IPS DF 19.7 (cell line): ENCODE results near the gene CORO2B.
"Not testable (repeated sequence)": the region's sequence is repeated elsewhere in the genome, so short reads cannot be mapped to it uniquely, and the experiment has no call there.

Experiments
- DNase-seq: peaks from one replicate; pipeline ENCODE4 v3.0.0-alpha.2; 2013; ENCODE audit warnings: low read depth, low spot score

CORO2B gene

DNA sequence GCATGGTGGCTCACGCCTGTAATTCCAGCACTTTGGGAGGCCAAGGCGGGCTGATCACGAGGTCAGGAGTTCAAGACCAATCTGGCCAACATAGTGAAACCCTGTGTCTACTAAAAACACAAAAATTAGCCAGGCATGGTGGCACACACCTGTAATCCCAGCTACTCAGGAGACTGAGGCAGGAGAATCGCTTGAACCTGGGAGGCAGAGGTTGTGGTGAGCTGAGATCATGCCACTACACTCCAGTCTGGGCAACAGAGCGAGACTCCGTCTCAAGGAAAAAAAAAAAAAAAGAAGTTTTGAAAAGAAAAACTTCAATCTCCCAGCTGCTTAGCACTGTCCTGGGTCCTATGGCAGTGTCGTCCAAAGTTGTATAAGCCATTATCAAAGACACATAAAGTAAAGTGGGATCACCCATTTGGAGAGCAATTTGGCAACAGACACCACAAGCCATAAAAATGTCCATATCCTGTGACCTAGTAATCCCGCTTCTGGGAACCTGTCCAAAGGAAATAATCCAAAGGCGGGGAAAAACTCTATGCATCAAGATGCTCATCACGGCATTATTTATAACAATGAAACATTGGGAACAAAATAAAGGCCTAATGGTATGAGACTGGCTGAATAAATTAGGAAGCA lies 26.2 kb downstream of the CORO2B start:
- not testable (repeated sequence) for DNase-seq

DNA sequence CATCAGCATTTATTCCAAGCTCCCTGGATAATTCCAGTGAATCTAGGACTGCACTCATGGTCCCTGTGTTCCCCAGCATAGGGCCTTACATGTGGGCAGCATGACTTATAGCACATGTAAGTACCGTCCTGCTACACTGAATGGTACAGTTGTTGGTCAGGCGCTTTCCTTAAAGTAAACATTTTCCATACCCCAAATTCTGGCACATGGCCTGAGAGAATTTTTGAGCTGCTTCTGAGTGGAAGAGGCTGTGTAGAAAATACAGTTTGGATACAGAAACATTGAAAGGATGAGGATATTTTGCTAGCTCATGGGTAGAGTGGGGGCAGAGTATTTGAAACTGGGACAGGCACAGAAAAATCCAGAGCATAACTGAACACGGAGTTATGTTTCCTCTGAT lies 27.6 kb downstream of the CORO2B start:
- DNase-seq = no peak

DNA sequence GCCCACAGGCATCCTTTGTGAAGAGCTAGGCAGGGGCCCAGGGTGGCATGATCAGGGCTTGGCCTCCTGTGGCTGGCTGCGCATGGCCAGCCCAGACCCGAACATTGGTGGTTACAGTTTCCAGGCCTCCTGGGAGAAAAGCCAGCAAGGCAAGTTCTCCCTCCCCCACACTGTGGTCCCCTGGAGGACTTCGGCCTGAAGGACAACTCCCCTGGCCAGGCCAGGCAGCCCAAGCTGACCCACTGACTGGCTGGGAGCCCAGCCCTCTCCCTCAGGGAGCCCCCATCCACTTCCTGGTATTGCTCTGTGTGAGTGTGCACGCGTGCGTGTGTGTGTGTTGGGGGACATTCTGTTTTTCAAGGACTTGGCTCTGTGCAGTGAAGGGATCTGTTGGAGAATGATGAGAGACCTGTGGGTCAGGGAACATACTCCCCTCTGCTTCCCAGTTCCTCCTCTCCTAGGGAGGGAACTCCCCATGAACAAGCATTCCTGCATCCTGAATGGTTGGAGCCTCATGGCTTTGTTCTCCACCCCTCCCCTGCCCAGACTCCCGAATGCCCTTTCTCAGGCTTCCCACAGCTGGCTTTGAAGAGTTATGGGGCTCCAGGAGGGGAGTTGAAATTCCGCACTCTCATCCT lies 29.5 kb downstream of the CORO2B start:
- no peak for DNase-seq

DNA sequence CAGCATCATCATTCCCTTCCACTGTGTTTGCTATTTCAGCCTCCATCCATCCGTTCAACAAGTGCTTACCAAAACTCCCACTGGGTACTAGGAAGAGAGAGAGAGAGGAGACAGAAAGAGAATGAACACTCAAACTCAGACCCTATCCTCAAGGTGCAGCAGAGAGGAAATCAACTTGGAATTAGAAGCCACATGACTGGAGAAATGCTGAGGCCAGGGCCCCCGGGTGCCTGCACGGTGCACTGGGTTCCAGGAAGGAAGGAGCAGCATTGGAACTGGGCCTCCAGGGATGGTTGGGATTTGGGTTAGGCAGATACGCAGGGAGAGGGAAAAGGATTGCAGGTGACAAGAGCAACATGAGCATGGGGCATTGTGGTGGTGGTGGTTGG lies 30.0 kb downstream of the CORO2B start:
- no peak for DNase-seq

DNA sequence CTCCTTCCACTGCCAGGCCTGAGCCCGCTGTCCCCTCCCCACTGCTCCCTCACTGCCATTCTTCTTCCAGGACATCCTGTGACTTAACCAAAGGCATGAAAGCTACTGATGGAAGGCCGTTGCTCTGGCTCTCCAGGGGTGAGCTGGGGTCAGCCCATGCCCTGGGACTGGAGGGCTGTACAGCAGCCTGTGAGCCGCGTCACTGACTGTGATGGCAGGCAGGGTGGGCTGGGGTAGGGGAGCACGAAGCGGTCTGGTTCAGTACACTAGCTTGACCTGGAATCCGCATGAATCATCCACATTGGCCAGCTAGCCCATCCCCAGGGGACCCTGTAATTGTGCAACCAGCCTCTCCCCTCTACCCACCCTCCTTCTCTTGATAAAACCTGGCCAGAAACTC lies 30.8 kb downstream of the CORO2B start:
- no peak for DNase-seq

DNA sequence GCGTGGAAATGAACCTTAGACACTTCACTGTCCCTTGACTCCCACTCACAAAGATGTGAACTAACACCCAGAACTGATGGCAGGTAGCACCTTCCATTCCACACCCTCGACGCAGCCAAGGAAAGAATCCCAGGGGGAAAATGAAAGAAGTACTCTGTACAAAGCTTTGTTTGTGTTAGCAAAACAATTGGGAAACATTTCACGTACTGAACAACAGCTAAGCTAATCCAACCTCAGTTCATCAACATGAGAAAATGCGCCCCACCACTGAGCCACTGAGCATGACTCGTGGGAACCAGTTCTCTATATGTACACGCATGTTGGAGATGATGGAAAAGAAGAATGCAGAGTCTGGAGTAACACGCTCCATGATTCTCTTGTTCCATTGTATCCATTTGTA lies 32.0 kb downstream of the CORO2B start:
- no peak for DNase-seq

DNA sequence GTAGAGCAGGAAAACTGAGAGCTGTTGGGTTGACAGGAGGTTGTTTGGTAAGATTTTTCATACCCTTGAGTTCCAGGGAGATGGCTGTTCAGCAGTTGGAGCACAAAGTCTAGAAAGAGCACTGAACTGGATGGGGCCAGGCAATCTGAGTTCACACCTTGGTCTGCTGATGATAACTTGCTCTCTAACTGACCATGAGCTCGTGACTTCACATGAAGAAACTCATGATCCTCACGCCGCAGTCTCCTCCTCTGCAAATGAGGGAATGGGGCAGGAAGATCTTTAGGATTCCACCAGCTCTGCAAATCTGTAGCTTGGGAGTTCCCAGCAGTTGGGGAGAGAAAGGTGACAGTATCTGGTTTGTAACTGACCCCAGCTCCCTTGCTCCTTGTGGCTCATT lies 33.7 kb downstream of the CORO2B start:
- DNase-seq = no peak

DNA sequence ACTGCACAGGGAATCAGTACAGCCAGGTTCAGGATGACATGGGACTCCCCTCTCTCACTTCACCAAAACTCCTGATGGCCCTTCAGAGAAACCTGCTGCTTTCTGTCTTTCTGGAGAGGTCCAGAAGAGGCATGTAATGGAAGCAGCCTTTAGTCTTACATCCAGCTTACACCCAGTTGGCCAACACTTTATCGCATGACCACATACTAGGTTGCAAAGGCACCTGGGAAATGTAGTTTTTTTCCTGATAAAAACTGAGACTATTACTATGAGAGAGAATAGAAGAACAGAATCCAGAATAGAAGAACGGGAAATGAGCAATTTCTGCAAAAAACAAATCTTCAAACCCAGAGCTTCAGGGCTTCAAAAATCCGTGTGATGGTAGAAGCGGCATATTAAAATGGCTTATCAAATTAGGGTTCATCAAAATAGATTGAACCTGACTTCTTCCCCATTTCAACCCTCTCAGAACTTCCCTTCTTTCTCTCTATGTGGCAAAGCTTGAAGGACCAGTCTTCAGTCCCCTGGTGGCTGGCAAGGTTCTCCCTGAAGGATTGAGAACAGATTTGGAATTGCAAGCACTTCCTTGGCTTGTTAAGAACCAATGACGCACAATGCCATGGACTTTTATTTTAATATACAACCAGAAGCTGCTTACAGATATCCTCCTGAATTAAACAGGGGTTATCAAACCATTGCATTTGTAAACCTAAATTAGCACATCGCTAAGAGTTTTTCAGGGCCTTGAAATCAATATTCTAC lies 34.4 kb downstream of the CORO2B start:
- DNase-seq = no peak

DNA sequence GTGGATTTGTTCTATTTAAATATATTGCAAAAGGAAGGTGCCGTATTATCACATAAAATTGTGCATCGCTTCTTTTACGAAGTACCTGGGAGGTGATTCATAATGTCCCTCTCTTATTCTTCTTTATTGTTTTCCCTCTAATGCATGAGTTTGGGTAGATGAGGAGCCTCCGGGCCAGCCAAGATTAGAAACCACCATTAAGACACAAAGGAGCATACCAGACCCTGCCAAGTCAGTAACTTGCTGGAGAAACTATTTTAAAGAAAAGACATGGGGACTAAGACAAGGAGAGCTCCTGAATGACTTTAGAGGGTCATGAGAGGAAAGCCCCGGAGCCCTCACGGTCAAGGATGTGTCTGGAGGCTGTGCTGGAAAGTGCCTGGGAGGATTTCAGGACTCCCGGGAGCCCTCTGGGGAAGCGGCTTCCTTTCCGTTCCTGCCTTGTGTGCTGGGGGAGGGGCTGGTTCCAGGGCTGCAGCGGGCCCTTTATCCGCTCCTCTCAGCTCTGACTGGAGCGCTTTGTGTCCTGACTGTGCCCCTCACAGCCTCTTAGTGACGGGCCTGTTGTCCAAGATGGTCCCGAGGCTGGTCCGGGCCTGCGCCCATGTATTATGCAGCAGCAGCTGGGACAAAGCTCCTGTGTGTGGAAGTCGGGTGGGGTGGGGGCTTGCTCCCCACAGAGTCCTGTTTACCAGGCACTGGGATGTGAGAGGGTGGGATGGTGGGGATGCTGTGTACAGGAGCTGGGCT lies 35.7 kb downstream of the CORO2B start:
- no peak for DNase-seq

DNA sequence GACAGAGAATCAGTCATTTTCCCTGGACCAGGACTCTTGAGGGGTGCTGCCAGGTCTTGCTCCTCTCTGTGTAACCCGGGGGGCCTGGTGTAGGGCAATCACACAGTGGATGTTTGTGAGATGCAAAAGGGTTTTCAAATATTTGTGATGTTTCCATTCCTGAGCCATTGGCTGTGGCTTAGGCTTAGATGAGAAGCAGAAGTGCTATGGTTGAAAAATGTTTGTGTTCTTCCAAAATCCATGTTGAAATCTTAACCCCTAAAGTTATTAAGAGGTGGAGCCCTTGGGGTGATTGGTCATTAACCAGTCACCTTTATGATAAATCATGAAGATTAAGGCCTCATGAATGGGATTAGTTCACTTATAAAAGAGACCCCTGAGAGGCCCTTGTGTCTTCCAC lies 36.5 kb downstream of the CORO2B start:
- no peak for DNase-seq

DNA sequence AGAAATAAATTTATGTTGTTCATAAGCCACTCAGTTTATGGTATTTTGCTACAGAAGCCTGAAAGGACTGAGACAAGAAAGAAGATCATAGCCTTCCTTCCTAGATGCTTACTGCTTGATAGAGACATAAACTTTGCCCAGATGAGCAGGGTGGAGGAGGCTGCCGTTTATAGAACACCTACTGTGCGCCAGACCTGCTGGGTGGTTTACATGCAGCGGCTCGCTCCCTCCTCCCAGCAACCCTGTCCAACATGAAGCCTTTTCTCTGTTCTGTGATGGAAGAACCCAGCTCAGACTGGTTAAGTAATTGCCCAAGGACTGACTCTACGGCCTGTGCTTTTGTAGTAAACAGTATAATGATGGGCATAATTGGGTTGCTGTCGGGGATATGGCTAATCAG lies 37.0 kb downstream of the CORO2B start:
- DNase-seq = no peak

DNA sequence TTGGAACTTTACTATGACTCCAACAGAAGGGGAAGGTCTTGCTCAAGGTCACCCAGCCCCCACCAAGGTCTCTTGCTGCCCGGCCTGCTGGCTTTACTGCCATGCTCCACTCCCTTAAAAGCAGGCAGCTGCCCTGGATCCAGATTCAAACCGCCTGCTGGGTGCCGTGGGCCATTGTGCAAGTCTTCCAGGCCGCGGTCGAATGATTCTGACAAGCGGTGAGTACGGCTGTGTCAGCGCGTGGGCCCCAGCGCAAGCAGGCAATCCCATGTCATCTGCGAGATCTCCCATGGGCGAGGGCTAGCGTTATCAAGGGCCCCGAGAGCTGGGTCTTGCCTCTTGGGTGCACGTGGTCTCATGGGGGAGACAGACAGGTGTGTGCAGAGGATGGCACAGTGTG lies 37.6 kb downstream of the CORO2B start:
- no peak for DNase-seq

DNA sequence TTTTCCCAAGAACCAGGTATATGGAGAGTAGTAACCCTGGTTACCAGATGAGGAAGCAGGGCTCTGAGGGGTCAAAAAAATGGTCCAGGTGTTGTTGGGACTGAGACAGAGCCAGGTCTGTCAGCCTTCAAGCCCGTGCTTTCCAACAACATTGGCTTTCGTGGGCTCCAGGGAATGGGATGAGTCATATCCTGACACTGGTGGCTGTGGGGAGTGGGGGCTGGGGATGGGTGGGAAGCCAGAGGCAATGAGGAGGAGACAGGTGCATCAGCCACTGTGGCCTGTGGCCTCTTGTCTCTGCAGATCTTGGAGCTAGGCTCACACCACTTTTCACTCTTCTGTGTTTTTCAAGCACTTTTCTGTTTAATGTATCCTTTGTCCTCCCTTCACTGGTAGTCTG lies 38.2 kb downstream of the CORO2B start:
- DNase-seq = no peak

DNA sequence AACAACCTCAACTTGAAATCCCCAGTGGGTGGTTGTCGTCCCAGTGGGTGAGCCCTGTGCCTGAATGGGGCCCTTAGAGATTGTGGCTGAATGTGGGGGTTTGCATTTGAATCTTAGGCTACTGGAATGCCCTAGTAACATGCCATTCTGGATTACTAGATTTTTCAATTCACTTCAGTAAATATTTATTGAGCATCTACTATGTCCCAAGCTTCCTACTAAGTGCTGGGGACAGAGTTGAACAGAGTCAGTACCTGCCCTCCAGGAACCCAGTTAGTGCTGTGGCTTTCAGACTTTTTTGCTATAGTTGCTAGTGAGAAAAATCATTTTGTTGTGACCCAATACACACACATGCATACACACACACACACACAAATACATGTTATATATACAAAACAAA lies 39.0 kb downstream of the CORO2B start:
- DNase-seq = no peak

DNA sequence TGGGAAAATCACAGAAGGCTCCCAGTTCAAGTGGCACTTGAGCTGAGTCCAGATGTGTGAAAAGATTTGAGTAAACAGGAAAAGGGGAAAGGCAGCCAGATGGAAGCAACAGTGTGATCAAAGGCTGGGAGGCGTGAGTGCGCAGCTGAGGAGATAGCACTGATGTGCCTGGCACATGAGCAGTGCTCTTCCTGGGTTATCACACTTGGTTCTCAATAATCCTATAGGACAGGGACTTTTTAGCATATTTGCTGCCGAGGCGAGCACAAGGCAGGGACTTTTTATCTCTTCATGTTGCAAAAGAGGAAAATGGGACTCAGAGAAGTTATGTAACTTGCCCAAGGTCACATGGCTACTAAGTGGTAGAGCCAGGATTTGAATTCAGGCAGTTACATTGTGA lies 39.6 kb downstream of the CORO2B start:
- no peak for DNase-seq

DNA sequence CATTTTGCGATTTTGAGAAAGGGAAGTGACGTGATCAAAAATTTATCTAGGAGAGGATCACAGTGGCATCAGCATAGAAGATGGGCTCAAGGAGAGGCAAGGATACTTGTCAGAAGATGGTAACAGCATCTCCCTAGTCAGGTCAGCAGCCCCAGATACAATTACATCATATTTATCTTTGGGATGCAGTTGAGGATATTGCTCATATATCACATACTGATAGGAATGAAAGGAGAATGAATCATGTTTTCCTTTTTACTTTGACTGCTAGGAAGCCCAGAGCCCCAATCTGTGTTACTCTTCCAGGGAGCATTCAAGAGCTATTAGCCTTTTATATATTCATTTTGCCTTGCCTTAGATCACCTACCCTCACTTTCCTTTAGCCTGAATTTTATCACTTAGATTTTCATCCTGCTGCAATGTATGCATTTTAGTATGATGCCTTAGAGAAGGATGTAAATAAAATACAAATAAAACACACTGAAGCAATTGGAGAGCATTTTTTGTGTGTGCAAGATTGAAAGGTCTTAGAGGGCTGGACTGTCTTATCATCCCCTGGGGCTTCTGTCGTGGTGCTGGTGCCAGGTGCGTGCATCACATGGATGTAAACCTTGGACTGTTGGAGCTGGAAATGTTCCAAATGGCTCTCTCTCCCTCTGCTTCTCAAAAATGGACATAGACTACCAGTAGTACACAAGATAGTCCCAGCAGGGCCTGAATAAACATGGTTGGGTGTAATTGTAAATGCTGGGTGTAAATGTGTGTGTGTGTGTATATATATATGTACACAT lies 40.3 kb downstream of the CORO2B start:
- no peak for DNase-seq

DNA sequence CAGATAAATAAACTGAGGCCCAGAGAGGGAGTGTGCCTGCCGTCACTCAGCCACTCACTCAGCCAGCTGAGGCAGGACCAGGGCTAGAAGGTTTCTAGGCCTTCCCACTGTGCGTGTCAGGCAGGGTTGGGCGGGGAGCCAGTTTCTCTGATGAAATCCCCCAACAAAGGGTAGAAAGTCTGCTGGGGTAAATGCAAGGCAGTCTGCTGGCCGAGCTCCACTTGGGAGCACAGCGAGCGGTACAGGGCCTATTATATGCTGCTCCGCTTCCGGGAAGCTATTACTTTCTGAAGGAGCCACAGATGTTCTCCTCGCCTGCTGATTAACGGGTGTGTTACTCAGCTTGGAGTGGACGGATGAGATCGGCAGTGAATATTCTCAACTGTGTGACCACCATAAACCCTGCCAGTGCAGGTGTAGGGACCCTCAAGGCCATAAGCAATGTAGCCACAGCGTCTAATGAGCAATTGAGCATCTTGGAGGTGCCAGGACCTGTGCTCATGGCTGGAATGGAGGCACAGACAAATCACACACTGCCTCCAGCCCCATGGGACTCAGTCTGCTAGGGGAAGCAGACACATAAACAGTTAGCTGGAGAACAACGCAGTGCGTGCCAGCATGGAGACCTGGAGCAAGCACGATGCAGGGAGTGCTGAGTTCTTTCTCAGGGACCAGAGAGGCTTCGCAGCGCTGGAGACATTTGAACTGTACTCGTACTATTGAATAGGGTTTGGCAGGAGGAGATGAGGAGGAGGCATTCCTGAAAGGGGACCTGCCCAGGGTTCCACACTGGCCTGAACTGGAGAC lies 42.1 kb downstream of the CORO2B start:
- DNase-seq = no peak

DNA sequence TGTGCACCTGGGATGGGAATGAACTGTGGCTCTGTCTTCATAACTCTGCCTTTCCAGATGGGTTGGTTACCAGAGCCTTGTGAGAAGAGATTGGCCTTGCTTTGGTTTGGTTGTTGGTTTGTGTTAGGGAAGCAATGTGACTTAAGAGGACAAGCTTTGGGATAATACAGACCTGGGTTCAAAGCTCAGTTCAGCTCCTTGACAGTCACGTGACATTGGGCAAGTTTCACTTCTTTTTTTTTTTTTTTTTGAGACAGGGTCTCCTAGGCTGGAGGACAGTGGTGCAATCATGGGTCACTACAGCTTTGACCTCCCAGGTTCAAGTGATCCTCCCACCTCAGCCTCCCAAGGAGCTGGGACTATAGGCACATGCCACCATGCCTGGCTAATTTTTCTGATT lies 42.7 kb downstream of the CORO2B start:
- DNase-seq = no peak

DNA sequence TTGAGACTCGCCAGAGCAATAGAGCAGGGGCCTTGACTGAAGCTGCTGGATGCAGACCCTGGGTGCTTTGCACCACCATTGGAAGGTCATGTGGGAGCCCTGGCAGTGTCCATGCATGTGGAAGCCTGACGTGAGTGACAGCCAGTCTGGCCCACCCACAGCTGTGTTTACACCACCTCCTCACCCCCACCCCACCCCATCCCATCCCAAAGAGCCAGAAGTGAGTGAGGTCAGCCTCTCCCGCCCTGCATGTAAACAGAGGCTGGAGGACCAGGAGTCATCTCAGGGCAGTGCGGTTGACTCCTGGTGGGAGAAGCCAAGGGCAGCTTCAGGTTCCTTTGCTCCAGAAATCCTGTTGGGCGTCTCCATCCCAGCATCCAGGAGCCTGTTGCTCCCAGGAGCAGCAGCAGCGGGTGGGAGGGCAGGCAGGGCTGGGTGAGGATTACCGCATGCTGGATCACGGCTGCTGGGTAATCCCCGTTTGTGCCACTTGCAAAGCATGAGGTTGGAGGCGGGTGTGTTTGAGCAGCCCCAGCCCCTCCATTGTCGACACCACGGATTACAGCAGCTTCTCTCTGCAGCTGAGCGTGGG lies 44.6 kb downstream of the CORO2B start:
- no peak for DNase-seq

DNA sequence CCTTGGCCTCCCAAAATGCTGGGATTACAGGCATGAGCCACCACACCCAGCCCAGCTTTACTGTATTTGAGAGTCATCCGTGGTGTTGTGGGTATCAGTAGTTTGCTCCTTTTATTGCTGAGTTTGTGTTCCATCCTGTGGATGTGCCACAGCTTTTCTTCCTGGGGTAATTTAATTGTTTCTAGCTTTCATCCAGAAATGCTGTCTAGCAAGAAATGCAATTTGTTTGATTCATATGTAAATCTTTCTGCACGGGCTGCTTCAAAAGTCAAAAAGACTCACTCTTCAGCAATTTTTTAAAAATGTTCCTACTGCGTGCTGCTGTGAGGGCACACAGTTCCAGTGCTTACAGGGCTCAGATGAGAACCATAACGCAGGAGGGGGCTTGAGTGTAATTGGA lies 47.1 kb downstream of the CORO2B start:
- DNase-seq = no peak
